ENCODE measurements around the gene ZCCHC3.

GRCh38 chr20:301886-302848, 4.8 kb downstream of the ZCCHC3 start:
- TF ChIP-seq POLR2A (IDR thresholded peaks at IDR 0.05; ENCODE audit: low read length) (no peak), GATA1 (IDR thresholded peaks at IDR 0.05; ENCODE audit: low read depth, low read length) (no peak)

Data from erythroblast (primary cell).